Measurements from ENCODE around the gene ARFGEF3.
"Not testable (repeated sequence)": the region's sequence is repeated elsewhere in the genome, so short reads cannot be mapped to it uniquely, and the experiment has no call there.

The ARFGEF3 gene

GRCh38 chr6:138287144-138287955 lies 125.6 kb downstream of the ARFGEF3 start:
- no peak for DNase-seq (ENCODE audit: low read depth)
- TF ChIP-seq, protein P1, sequence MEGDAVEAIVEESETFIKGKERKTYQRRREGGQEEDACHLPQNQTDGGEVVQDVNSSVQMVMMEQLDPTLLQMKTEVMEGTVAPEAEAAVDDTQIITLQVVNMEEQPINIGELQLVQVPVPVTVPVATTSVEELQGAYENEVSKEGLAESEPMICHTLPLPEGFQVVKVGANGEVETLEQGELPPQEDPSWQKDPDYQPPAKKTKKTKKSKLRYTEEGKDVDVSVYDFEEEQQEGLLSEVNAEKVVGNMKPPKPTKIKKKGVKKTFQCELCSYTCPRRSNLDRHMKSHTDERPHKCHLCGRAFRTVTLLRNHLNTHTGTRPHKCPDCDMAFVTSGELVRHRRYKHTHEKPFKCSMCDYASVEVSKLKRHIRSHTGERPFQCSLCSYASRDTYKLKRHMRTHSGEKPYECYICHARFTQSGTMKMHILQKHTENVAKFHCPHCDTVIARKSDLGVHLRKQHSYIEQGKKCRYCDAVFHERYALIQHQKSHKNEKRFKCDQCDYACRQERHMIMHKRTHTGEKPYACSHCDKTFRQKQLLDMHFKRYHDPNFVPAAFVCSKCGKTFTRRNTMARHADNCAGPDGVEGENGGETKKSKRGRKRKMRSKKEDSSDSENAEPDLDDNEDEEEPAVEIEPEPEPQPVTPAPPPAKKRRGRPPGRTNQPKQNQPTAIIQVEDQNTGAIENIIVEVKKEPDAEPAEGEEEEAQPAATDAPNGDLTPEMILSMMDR (IDR thresholded peaks at IDR 0.05; ENCODE audit: control insufficient read depth, insufficient read depth, low read depth, low read length, missing control alignments), result peak; percentile 46
- H3K4me3 ChIP-seq (ENCODE audit: control insufficient read depth, low read depth, low read length), result no peak overlapping the region

GRCh38 chr6:138288428-138289085 lies 126.8 kb downstream of the ARFGEF3 start:
- H3K4me3 ChIP-seq (ENCODE audit: control insufficient read depth, low read depth, low read length), result not testable (repeated sequence)
- DNase-seq (ENCODE audit: low read depth), result peak; percentile 92

- no peak for DNase-seq (ENCODE audit: low read depth)
Observed at GRCh38 chr6:138289739-138290138, 128.0 kb downstream of the ARFGEF3 start.

DNA sequence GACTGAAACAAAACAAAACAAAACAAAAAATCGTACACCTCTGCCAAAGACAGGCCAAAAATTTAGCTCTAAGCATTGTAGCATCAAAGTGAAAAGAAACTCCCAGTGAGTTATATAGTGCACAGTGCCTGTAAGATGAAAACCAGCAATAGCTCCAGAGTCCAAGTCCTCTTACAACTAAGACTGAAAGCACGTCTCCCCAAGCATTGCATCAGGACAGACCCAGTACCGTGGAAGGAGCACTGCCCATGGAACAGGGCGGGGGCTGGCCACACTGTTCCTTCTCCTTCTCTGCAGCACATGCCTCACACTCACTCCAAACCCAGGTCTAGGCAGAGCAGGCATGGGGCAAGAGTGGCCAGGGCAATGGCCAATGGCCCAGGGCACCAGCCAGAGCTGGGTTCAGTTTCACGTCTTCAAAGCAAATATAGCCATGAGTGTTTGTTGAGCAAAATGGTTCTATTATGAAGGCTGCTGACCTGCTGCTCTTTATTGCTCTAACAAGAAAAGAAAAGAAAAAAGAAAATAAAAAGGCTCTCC lies 128.8 kb downstream of the ARFGEF3 start:
- TF ChIP-seq, protein P1 (IDR thresholded peaks at IDR 0.05; ENCODE audit: control insufficient read depth, insufficient read depth, low read depth, low read length, missing control alignments), result no peak
- DNase-seq (ENCODE audit: low read depth), result no peak
- no peak overlapping the region for H3K4me3 ChIP-seq (ENCODE audit: control insufficient read depth, low read depth, low read length)

More at GRCh38 chr6:138289739-138290138, 128.0 kb downstream of the ARFGEF3 start:
- TF ChIP-seq, protein P1 (IDR thresholded peaks at IDR 0.05; ENCODE audit: control insufficient read depth, insufficient read depth, low read depth, low read length, missing control alignments), result no peak
- H3K4me3 ChIP-seq (ENCODE audit: control insufficient read depth, low read depth, low read length), result no peak overlapping the region

DNA sequence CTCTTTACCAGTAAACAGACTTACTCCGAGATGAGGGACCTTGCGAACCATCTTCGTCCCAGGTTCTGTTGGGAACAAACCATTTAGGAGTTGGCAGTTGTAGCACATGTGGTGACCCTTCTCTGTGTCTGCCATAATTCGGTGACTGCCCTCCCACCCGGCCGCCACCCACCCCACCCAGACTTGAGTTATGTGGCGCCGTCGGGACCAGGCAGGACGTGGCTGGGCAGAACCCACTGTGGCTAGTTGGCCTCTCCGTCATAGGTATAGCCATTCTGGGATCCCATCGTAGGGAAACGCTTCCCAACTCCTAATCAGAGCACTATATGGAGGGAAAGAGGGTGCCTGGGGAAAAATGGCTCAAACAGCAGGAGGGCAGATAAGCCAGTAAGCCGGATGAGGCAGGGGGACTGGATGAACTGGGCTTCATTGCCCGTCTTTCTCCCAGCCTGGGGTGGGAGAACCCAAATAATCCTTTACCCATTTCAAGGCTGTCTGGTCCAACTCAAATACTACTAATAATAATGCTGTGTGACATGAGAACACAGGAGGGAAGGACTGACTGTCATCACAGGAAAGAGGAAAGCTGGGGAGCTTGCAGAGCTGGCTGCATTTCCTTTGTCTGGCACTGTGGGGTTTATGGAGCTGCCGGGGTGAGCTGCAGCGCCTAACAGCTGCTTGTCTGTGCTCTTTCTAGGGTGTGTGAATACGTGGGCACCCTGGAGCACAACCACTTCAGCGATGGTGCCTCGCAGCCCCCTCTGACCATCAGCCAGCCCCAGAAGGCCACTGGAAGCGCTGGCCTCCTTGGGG lies 129.5 kb downstream of the ARFGEF3 start:
- TF ChIP-seq, protein P1 (IDR thresholded peaks at IDR 0.05; ENCODE audit: control insufficient read depth, insufficient read depth, low read depth, low read length, missing control alignments), result no peak
- no peak overlapping the region for H3K4me3 ChIP-seq (ENCODE audit: control insufficient read depth, low read depth, low read length)
- DNase-seq (ENCODE audit: low read depth), result no peak

GRCh38 chr6:138291849-138292181 lies 130.1 kb downstream of the ARFGEF3 start:
- no peak for DNase-seq (ENCODE audit: low read depth)
- H3K4me3 ChIP-seq (ENCODE audit: control insufficient read depth, low read depth, low read length), result no peak overlapping the region
- TF ChIP-seq, protein P1 (IDR thresholded peaks at IDR 0.05; ENCODE audit: control insufficient read depth, insufficient read depth, low read depth, low read length, missing control alignments), result no peak
